Measurements from ENCODE around the gene CIAPIN1.

Gene CIAPIN1

DNA sequence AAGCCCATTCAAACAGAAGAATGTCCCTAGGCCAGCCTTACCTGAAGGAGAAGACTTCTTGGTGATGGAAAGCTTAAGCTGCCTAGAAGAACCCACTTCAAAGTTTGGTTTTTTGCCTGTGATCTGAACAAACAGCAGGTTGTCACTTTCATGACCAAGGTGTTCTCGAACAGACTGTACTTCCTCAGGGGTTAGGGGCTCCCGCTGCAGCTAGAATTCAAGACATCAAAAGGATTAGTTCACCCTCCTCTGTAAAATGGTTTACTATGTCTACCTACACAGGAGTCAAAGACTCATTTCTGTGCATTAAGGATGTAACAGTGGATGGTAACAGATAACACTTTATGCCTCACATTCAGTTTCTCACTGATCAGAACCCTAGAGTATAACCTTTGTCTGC, 13.2 kb downstream of the CIAPIN1 start:
- TF ChIP-seq FOXP2 (optimal IDR thresholded peaks at IDR 0.05; ENCODE audit: borderline replicate concordance, extremely low read depth, extremely low read length, insufficient read depth) (no peak), POLR2AphosphoS5 (IDR thresholded peaks at IDR 0.05; ENCODE audit: low read depth, low read length) (no peak), TAF1 (IDR thresholded peaks at IDR 0.05; ENCODE audit: borderline replicate concordance, insufficient read depth, low read length) (no peak), SIN3A (IDR thresholded peaks at IDR 0.05; ENCODE audit: borderline replicate concordance, insufficient read depth, low read length) (no peak)
- TF ChIP-seq, protein P1, sequence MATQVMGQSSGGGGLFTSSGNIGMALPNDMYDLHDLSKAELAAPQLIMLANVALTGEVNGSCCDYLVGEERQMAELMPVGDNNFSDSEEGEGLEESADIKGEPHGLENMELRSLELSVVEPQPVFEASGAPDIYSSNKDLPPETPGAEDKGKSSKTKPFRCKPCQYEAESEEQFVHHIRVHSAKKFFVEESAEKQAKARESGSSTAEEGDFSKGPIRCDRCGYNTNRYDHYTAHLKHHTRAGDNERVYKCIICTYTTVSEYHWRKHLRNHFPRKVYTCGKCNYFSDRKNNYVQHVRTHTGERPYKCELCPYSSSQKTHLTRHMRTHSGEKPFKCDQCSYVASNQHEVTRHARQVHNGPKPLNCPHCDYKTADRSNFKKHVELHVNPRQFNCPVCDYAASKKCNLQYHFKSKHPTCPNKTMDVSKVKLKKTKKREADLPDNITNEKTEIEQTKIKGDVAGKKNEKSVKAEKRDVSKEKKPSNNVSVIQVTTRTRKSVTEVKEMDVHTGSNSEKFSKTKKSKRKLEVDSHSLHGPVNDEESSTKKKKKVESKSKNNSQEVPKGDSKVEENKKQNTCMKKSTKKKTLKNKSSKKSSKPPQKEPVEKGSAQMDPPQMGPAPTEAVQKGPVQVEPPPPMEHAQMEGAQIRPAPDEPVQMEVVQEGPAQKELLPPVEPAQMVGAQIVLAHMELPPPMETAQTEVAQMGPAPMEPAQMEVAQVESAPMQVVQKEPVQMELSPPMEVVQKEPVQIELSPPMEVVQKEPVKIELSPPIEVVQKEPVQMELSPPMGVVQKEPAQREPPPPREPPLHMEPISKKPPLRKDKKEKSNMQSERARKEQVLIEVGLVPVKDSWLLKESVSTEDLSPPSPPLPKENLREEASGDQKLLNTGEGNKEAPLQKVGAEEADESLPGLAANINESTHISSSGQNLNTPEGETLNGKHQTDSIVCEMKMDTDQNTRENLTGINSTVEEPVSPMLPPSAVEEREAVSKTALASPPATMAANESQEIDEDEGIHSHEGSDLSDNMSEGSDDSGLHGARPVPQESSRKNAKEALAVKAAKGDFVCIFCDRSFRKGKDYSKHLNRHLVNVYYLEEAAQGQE (IDR thresholded peaks at IDR 0.05; ENCODE audit: insufficient read depth in 1 of 2, low read depth in 2 of 2, low read length in 2 of 2): no peak

DNA sequence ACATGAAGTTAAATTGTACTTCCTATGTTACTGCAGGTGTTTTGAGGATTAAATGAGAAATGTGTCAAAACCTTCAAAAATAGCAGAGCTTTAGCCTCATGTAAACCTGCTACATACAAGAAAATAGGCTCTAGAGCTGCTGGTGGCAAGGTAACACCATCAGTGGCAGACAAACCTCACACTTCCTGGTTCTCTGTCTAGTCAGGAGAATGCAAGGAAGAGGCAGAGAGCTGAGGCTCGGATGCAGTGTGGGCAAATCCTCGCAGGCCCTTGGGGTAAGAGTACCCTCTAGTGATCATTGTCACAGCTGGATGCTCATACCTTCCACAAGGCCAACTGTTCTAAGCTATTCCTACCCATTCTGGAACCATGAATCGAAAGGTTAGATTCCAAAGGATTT, 14.2 kb downstream of the CIAPIN1 start:
- TF ChIP-seq TAF1 (IDR thresholded peaks at IDR 0.05; ENCODE audit: borderline replicate concordance, insufficient read depth, low read length) (no peak), POLR2AphosphoS5 (IDR thresholded peaks at IDR 0.05; ENCODE audit: low read depth, low read length) (no peak), SIN3A (IDR thresholded peaks at IDR 0.05; ENCODE audit: borderline replicate concordance, insufficient read depth, low read length) (no peak), FOXP2 (optimal IDR thresholded peaks at IDR 0.05; ENCODE audit: borderline replicate concordance, extremely low read depth, extremely low read length, insufficient read depth) (no peak)
- TF ChIP-seq, protein P1 (IDR thresholded peaks at IDR 0.05; ENCODE audit: insufficient read depth in 1 of 2, low read depth in 2 of 2, low read length in 2 of 2): no peak

DNA sequence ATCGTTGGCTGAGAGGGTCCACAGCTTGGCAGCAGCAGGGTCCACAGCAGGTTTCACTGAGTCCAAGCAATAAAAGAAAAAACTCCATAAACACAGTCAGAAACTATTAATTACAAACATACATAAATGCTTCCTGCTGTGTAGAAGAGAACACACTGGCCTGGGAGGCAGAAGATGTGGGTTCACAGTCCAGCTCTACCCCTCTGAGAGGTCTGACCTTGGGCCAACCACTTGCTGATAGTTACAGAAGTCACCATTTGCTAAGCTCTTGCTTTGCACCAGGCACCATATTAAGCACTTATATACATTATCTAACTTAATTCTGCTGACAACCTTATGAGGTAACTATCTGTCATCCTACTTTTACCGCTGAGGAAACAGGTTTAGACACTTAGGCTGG, 14.7 kb downstream of the CIAPIN1 start:
- no peak for TF ChIP-seq SIN3A (IDR thresholded peaks at IDR 0.05; ENCODE audit: borderline replicate concordance, insufficient read depth, low read length)
- TF ChIP-seq TAF1 (IDR thresholded peaks at IDR 0.05; ENCODE audit: borderline replicate concordance, insufficient read depth, low read length): no peak
- no peak for TF ChIP-seq POLR2AphosphoS5 (IDR thresholded peaks at IDR 0.05; ENCODE audit: low read depth, low read length)
- TF ChIP-seq FOXP2 (optimal IDR thresholded peaks at IDR 0.05; ENCODE audit: borderline replicate concordance, extremely low read depth, extremely low read length, insufficient read depth): no peak
- TF ChIP-seq, protein P1 (IDR thresholded peaks at IDR 0.05; ENCODE audit: insufficient read depth in 1 of 2, low read depth in 2 of 2, low read length in 2 of 2): no peak

DNA sequence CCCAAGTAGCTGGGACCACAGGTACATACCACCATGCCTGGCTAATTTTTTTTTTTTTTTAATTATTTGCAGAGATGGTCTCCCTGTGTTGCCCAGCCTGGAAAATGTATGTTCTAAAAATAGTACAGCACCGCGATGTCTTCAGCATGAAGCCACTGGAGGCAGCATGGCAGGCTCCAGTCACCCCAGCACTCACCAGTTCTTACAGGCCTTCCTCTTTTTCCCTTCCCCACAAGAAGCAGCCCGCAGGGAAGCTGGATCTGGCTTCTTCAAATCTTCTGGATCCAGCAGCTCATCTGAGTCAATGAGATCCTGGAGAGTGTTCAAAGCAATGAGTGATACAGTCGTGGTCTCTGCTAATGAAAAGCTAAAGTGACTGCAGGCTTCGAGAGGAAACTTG, 16.2 kb downstream of the CIAPIN1 start:
- TF ChIP-seq POLR2AphosphoS5 (IDR thresholded peaks at IDR 0.05; ENCODE audit: low read depth, low read length): no peak
- TF ChIP-seq FOXP2 (optimal IDR thresholded peaks at IDR 0.05; ENCODE audit: borderline replicate concordance, extremely low read depth, extremely low read length, insufficient read depth): no peak
- TF ChIP-seq SIN3A (IDR thresholded peaks at IDR 0.05; ENCODE audit: borderline replicate concordance, insufficient read depth, low read length): no peak
- no peak for TF ChIP-seq TAF1 (IDR thresholded peaks at IDR 0.05; ENCODE audit: borderline replicate concordance, insufficient read depth, low read length)
- TF ChIP-seq, protein P1 (IDR thresholded peaks at IDR 0.05; ENCODE audit: insufficient read depth in 1 of 2, low read depth in 2 of 2, low read length in 2 of 2): no peak

DNA sequence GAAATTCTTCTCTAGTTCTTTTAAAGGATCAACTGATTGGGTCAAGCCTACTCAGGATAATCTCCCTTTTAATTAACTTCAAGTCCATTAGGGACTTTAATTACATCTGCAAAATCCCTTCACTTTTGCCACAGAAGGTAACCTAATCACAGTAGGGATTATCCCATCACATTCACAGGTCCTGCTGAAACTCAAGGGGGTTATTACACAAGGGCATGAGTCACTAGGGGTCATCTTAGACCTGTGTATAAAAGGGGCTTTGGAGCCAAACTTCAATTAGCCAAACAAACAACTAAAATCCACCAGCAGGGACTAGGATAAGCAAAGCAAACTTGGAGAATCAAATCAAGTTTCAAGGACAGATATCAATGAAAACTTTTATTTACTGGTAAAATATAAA, 19.4 kb downstream of the CIAPIN1 start:
- TF ChIP-seq TAF1 (IDR thresholded peaks at IDR 0.05; ENCODE audit: borderline replicate concordance, insufficient read depth, low read length) (no peak), FOXP2 (optimal IDR thresholded peaks at IDR 0.05; ENCODE audit: borderline replicate concordance, extremely low read depth, extremely low read length, insufficient read depth) (no peak), SIN3A (IDR thresholded peaks at IDR 0.05; ENCODE audit: borderline replicate concordance, insufficient read depth, low read length) (no peak), POLR2AphosphoS5 (IDR thresholded peaks at IDR 0.05; ENCODE audit: low read depth, low read length) (no peak)
- TF ChIP-seq, protein P1 (IDR thresholded peaks at IDR 0.05; ENCODE audit: insufficient read depth in 1 of 2, low read depth in 2 of 2, low read length in 2 of 2): no peak

All from PFSK-1 (cell line).